GM18868 (cell line): ENCODE data around the gene TCEAL4.

Source experiments
- ATAC-seq: cut with Tn5 transposase; IDR thresholded peaks from one replicate; pipeline ENCODE4 v1.9.1; 2021; ENCODE audit warnings: mild to moderate bottlenecking, moderate library complexity; ENCODE audit not compliant: unreplicated experiment

TCEAL4 gene

GRCh38 chrX:103585411-103586313, at the start of gene TCEAL4:
TCEAL4 (plus strand) TSS chrX:103585515; CDS start chrX:103586676, 1,161 bp downstream.
- peak; percentile 94 for ATAC-seq

GRCh38 chrX:103536071-103536470, 49.2 kb upstream of the TCEAL4 start:
- no peak for ATAC-seq

GRCh38 chrX:103536732-103537131, 48.6 kb upstream of the TCEAL4 start:
- no peak for ATAC-seq

DNA sequence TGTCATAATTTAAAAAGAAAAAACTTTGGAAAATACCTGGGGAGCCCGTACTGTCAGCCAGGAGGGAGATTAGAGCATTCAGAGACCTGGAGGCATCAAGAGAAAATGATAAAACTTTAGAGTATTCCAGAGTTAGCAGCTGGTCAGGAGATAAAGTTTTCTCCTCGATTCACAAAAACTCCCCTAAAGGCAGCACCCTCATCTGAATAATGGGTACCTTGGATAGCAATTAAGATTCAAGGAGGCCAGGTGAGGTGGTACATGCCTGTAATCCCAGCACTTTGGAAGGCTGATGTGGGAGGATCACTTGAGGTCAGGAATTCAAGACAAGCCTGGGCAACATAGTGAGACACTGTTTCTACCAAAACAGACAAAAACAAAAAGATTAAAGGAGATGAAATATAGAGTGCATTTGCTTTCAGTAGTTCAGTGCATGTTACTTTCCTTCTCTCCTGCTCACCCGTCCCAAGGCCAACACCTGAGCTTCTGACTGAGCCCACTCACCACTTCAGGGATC, 47.4 kb upstream of the TCEAL4 start:
- no peak for ATAC-seq

DNA sequence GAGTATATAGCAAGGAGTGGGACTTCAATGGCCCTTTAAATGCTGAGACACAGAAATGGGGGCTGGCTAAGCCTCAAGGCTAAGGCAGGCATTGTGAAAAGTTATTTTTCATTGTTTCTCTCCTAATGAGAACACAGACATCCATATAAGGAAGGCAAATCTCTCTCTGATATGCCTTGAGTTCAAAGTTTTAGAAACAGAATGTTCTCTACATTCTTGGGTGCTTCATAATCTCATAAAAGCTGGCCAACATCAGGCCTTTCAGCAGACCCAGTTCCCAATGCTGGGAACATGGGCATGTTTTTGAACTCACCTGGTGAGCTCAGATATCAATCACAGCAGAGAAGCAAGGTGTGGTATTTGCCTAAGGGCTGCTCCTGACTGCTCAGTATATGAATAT, 46.6 kb upstream of the TCEAL4 start:
- no peak for ATAC-seq

GRCh38 chrX:103539695-103540094, 45.6 kb upstream of the TCEAL4 start:
- ATAC-seq: no peak

- ATAC-seq: no peak
Measured at GRCh38 chrX:103540145-103540544, 45.2 kb upstream of the TCEAL4 start.

GRCh38 chrX:103549916-103550315, 35.4 kb upstream of the TCEAL4 start:
- ATAC-seq: no peak

GRCh38 chrX:103550415-103551051, 34.8 kb upstream of the TCEAL4 start:
- ATAC-seq: no peak

DNA sequence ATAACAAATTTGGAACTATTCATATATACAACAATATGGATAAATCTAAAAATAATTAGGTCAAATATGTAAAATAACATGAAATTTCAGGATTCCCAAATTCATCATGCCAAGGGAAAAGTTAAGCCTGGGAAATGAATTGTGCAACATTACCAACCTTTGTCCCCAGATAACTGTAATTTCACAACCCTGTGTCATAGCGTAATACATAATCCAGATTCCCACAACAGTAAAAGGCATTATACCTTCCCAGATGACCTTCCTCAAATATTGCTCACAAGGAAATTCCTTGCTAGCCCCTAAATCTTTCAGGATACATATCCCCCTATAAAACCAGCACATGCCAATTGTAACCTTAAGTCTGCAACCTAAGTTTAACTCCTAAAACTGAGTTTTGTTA, 33.1 kb upstream of the TCEAL4 start:
- no peak for ATAC-seq

DNA sequence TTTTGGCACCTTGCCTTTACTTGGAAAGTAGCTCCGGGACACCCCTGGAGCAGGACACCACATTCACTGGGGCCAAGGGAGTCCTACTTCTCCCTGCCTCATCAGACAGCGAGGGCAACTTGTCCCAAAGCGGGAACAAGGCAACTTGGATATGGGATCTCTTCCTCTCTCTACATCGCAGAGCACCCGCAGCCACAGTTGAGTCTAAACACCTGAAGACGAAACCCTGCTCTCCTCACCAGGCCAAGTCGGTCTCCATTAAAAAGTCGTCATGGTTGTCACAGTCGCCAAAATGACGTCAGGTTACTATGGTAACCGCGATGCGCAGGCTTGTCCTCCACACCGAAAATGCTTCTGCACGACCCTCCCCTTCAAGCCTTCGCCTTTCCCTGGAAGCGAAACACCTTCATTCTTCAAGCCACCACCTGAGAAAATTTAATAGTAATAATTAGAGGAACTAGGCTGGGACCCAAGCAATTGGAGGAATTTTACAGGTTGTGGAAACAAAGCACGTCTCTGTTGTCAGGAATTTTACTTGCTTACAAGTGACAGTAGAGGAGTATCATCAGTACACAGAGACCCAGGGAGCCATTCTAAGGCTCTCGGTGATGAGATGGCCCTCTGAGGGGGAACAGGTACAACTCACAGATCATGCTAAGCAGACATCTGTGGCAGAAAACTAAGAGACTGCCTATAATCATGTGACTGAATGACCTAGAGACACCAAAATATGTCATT, 30.5 kb upstream of the TCEAL4 start:
- peak; percentile 99 for ATAC-seq

- ATAC-seq: no peak
Measured at GRCh38 chrX:103556963-103557612, 28.2 kb upstream of the TCEAL4 start.

GRCh38 chrX:103560256-103560655, 25.1 kb upstream of the TCEAL4 start:
- no peak for ATAC-seq

DNA sequence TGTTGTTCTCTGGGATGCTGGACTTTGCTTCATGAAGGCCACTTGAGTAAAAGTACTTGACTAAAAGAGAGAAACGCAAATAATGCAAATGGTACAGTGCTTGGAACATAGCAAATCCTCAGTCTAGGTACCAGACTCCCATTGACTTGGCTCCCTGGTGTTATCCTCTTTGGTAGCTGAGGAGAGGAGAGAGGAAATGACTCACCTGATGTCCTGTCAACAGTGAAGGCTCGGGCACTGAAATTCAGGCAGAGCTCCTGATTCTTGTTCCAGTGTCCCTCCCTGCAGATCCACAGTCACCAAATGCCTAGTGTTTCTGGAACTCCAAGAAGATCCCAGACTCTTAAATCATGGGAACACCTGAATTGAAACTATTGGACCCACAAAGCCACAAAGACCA, 22.5 kb upstream of the TCEAL4 start:
- no peak for ATAC-seq

GRCh38 chrX:103565197-103565596, 20.1 kb upstream of the TCEAL4 start:
- peak; percentile 91 for ATAC-seq

GRCh38 chrX:103565752-103566151, 19.6 kb upstream of the TCEAL4 start:
- peak; percentile 49 for ATAC-seq

GRCh38 chrX:103571121-103571520, 14.2 kb upstream of the TCEAL4 start:
- ATAC-seq: no peak

DNA sequence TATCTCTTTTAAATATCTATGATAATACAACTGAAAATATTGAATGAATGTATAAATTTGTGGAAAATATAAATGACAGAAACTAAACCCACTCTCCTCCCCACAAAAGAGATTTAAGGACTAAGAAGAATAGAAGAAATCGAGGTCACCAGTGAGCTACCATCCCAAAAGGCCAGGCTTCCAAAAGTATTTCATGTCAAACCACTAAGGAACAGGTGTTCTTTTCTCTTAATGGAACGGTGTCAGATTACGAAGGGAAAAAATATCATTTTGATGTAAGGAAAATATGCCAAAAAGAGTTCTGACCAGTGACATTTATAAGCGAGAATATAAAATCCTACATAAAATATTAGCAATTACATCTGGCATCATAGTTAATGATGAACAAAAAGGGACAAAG, 13.6 kb upstream of the TCEAL4 start:
- no peak for ATAC-seq

DNA sequence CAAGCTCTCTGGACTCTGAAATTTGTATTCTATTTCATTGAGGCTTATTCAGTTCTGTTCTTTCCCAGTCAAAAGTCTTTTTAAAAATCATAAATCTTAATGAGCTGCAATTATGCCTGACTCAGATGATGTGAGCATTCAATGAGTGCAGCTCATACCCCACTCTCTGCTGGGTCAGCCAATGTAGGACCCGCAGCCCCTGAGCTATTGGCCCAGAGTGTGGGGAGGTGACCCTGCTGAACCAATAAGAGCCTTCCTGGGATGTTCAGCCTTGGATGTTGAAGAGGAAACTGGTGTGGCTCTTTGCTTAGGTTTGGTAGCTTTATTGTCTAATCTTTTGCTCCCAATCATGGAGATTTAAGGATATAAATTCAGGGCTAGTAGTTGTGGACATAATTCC, 12.1 kb upstream of the TCEAL4 start:
- ATAC-seq: no peak

DNA sequence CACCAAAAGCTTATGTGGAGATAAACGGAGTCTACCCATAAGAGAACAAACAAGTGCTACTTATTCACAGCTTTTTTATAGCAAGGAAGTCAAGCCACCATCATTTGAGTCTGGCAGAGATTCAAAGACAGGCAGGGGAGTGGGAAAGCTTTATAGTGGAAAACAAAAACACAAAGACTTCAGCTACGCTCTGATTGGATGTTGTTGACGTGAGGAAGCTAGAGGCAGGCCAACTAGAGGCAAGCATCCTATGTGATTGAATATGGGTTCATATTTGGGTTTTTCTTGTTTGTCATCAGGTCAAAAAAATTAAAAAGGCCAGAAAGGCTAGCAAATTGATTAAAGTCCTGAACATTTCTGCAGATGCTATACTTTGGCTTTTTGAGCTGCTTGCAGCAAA, 719 bp upstream of the TCEAL4 start:
- ATAC-seq: no peak

DNA sequence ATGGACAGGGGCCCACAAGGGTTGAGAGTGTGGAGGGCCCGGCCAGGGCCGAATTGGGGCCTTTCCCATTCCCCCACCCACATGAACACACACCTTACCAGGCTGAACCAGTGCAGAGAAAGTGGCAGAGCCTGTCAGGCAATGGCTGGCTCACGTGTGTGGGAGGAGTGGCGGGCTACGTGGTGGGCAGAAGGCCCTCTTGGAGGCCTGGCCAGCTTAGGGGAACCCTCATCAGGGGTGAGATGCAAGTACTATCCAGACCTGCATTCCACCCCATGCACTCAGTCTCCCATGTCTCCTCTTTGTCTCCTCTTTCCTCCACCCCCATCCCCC, 965 bp downstream of the TCEAL4 start:
- ATAC-seq: peak; percentile 49
